Tibial artery (tissue), 4 donors: ENCODE measurements around the gene CGN.
A peak's percentile ranks its signal among the peaks of the same experiment; 100 is the strongest.

Experiments used
- DNase-seq, 2 donors: peaks; one replicate each; pipeline ENCODE4 v3.0.0-alpha.2; 2019
- H3K27ac ChIP-seq, 2 donors: fragments of 200-600 bp; sonication (generic) in 1 of 2; 1 replicate in 1 of 2; 2 replicates in 1 of 2; pipeline ENCODE4 v1.5.1; 2018 to 2019; ENCODE audit warnings: mild to moderate bottlenecking in 1 of 2
- H3K27me3 ChIP-seq, 2 donors: fragments of 200-600 bp; sonication (generic) in 1 of 2; one replicate each; pipeline versions ENCODE4 v1.5.1 to v1.6.0; 2016 to 2019
- H3K36me3 ChIP-seq, 3 donors: fragments of 200-600 bp; sonication (generic) in 2 of 3; one replicate each; pipeline ENCODE4 v1.5.1; 2016 to 2019; ENCODE audit warnings: mild to moderate bottlenecking in 2 of 3
- H3K4me1 ChIP-seq, 4 donors: fragments of 200-600 bp; sonication (generic) in 2 of 4; 1 replicate in 3 of 4; 2 replicates in 1 of 4; pipeline ENCODE4 v1.5.1; 2016 to 2019
- H3K4me3 ChIP-seq, 2 donors: fragments of 200-600 bp; sonication (generic) in 1 of 2; 1 replicate in 1 of 2; 2 replicates in 1 of 2; pipeline ENCODE4 v1.5.1; 2018 to 2019; ENCODE audit warnings: mild to moderate bottlenecking in 2 of 2
- H3K9me3 ChIP-seq, 3 donors: fragments of 200-600 bp; sonication (generic) in 1 of 3; one replicate each; pipeline ENCODE4 v1.5.1; 2016 to 2019
- intact Hi-C: fragments of 100-400 bp; cut with DNase I; formaldehyde crosslinking; loops from one replicate; pipeline ENCODE4 v1.15.0; 2023; ENCODE audit warnings: low total_unique reads
- TF ChIP-seq, protein P1 (sequence below), 2 experiments: fragments of 200-600 bp in 1 of 2; fragments of 450-650 bp in 1 of 2; IDR thresholded peaks; one replicate each; pipeline ENCODE4 v1.5.1; 2017 to 2019; ENCODE audit warnings: antibody characterized with exemption in 2 of 2, mild to moderate bottlenecking in 1 of 2, moderate library complexity in 1 of 2

Gene CGN

GRCh38 chr1:151539321-151540020 is 28.3 kb downstream of the CGN start:
- peak overlapping the region; percentile 59 to 68 for H3K4me3 ChIP-seq
- H3K36me3 ChIP-seq: no peaks in the 10 kb centered on the region
- H3K27ac ChIP-seq: peak overlapping the region; percentile 71 to 79
- H3K9me3 ChIP-seq: no peaks in the 10 kb centered on the region
- peaks cover 0 to 39% (median 22%) of the 10 kb centered on the region in 4 donors for H3K4me1 ChIP-seq
- TF ChIP-seq, protein P1, sequence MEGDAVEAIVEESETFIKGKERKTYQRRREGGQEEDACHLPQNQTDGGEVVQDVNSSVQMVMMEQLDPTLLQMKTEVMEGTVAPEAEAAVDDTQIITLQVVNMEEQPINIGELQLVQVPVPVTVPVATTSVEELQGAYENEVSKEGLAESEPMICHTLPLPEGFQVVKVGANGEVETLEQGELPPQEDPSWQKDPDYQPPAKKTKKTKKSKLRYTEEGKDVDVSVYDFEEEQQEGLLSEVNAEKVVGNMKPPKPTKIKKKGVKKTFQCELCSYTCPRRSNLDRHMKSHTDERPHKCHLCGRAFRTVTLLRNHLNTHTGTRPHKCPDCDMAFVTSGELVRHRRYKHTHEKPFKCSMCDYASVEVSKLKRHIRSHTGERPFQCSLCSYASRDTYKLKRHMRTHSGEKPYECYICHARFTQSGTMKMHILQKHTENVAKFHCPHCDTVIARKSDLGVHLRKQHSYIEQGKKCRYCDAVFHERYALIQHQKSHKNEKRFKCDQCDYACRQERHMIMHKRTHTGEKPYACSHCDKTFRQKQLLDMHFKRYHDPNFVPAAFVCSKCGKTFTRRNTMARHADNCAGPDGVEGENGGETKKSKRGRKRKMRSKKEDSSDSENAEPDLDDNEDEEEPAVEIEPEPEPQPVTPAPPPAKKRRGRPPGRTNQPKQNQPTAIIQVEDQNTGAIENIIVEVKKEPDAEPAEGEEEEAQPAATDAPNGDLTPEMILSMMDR (IDR thresholded peaks at IDR 0.05): no peak
- peak; percentile 46 to 87 for DNase-seq
- no peaks in the 10 kb centered on the region for H3K27me3 ChIP-seq
- intact Hi-C loops: loop anchor here (5.0 to 10.0 kb wide), 3 partner anchors 55 to 193 kb away; no protein-coding TSS in a partner anchor

GRCh38 chr1:151540021-151540981 is 29.1 kb downstream of the CGN start, which contains the start of gene TUFT1:
TUFT1 (plus strand) TSS chr1:151540309; CDS start chr1:151540367, 58 bp downstream.
- TF ChIP-seq, protein P1 (IDR thresholded peaks at IDR 0.05): no peak
- Histone ChIP-seq H3K4me1 (peaks cover 0 to 39% (median 22%) of the 10 kb centered on the region in 4 donors), H3K36me3 (no peaks in the 10 kb centered on the region), H3K4me3 (peak within 1 kb of the TSS; percentile 59 to 68), H3K27ac (peak within 1 kb of the TSS; percentile 71 to 79), H3K27me3 (no peaks in the 10 kb centered on the region), H3K9me3 (no peaks in the 10 kb centered on the region)
- intact Hi-C loops: no loop called here
- peak; percentile 94 to 95 for DNase-seq

GRCh38 chr1:151540982-151541377 is 29.8 kb downstream of the CGN start:
- H3K4me3 ChIP-seq: peak overlapping the region; percentile 59 to 68
- intact Hi-C loops: no loop called here
- no peaks in the 10 kb centered on the region for H3K9me3 ChIP-seq
- peak overlapping the region; percentile 71 to 79 for H3K27ac ChIP-seq
- no peaks in the 10 kb centered on the region for H3K36me3 ChIP-seq
- TF ChIP-seq, protein P1 (IDR thresholded peaks at IDR 0.05): no peak
- DNase-seq: no peak
- H3K27me3 ChIP-seq: no peaks in the 10 kb centered on the region
- peaks cover 0 to 39% (median 22%) of the 10 kb centered on the region in 4 donors for H3K4me1 ChIP-seq

GRCh38 chr1:151541752-151542151 is 30.6 kb downstream of the CGN start:
- TF ChIP-seq, protein P1 (IDR thresholded peaks at IDR 0.05): no peak
- Histone ChIP-seq H3K27ac (peak overlapping the region; percentile 28 to 79), H3K36me3 (no peaks in the 10 kb centered on the region), H3K9me3 (no peaks in the 10 kb centered on the region), H3K27me3 (no peaks in the 10 kb centered on the region), H3K4me3 (no peak overlapping the region), H3K4me1 (peaks cover 0 to 39% (median 24%) of the 10 kb centered on the region in 4 donors)
- no peak for DNase-seq
- intact Hi-C loops: no loop called here

- intact Hi-C loops: no loop called here
- Histone ChIP-seq H3K27me3 (no peaks in the 10 kb centered on the region), H3K9me3 (no peaks in the 10 kb centered on the region), H3K4me3 (no peak overlapping the region), H3K4me1 (peaks cover 0 to 48% (median 34%) of the 10 kb centered on the region in 4 donors), H3K36me3 (no peaks in the 10 kb centered on the region), H3K27ac (peak overlapping the region; percentile 28 to 79)
- TF ChIP-seq, protein P1 (IDR thresholded peaks at IDR 0.05): no peak
- no peak for DNase-seq
Measured at GRCh38 chr1:151542710-151543129, 31.5 kb downstream of the CGN start.
